Suprapubic skin (tissue), 4 donors: ENCODE results near the gene DPY19L3. TPM values are rescaled to one million over a fixed set of nuclear protein-coding genes. Genes with fewer than 3 reads are reported as not detected.

ENCODE experiments used
- DNase-seq, 2 donors: peaks; one replicate each; pipeline ENCODE4 v3.0.0-alpha.2; 2019; ENCODE audit warnings: low spot score in 2 of 2
- H3K27ac ChIP-seq: fragments of 200-600 bp; sonication (generic); one replicate; pipeline ENCODE4 v1.5.1; 2019
- H3K27me3 ChIP-seq: fragments of 200-600 bp; sonication (generic); one replicate; pipeline ENCODE4 v1.5.1; 2019
- H3K36me3 ChIP-seq: fragments of 200-600 bp; sonication (generic); one replicate; pipeline ENCODE4 v1.5.1; 2019
- H3K4me1 ChIP-seq: fragments of 200-600 bp; sonication (generic); one replicate; pipeline ENCODE4 v1.5.1; 2019
- H3K4me3 ChIP-seq: fragments of 200-600 bp; sonication (generic); one replicate; pipeline ENCODE4 v1.5.1; 2019; ENCODE audit warnings: mild to moderate bottlenecking
- H3K9me3 ChIP-seq: fragments of 200-600 bp; sonication (generic); one replicate; pipeline ENCODE4 v1.5.1; 2019
- EP300 ChIP-seq: sonication (generic); formaldehyde crosslinking; IDR thresholded peaks from one replicate; pipeline ENCODE4 v1.6.1; 2017; ENCODE audit warnings: antibody characterized with exemption
- POLR2A ChIP-seq, 2 donors: fragments of 450-650 bp; IDR thresholded peaks; one replicate each; pipeline ENCODE4 v1.6.1; 2017; ENCODE audit warnings: antibody characterized with exemption in 2 of 2, mild to moderate bottlenecking in 2 of 2, moderate library complexity in 2 of 2
- POLR2AphosphoS5 ChIP-seq, 3 donors: sonication (generic); formaldehyde crosslinking; IDR thresholded peaks; one replicate each; pipeline ENCODE4 v1.6.1; 2017; ENCODE audit warnings: antibody characterized with exemption in 3 of 3
- WGBS: methylation state at CpG from one replicate; pipeline ENCODE4 v1.1.5; 2018; 5-methylcytosine and 5-hydroxymethylcytosine counted together
- total RNA-seq, 4 donors: library from RNA; depleted of rRNA; stranded (reverse); fragments of >200 nt; gene quantifications; one replicate each; pipeline ENCODE4 v1.1.0, GENCODE V29; 2016
- TF ChIP-seq, protein P1 (sequence below), 2 donors: fragments of 200-600 bp in 1 of 2; fragments of 450-650 bp in 1 of 2; sonication (generic) in 1 of 2; IDR thresholded peaks; one replicate each; pipeline ENCODE4 v1.5.1; 2016 to 2019; ENCODE audit warnings: antibody characterized with exemption in 2 of 2, mild to moderate bottlenecking in 1 of 2, moderate library complexity in 1 of 2

DPY19L3 gene
- total RNA-seq, 4 donors from 2014 or later: 10.1 to 32.0 (median 15.2) TPM

- H3K27ac ChIP-seq: no peak overlapping the region
- no peaks in the 10 kb centered on the region for H3K36me3 ChIP-seq
- DNase-seq: no peak
- H3K27me3 ChIP-seq: no peaks in the 10 kb centered on the region
- TF ChIP-seq, protein P1, sequence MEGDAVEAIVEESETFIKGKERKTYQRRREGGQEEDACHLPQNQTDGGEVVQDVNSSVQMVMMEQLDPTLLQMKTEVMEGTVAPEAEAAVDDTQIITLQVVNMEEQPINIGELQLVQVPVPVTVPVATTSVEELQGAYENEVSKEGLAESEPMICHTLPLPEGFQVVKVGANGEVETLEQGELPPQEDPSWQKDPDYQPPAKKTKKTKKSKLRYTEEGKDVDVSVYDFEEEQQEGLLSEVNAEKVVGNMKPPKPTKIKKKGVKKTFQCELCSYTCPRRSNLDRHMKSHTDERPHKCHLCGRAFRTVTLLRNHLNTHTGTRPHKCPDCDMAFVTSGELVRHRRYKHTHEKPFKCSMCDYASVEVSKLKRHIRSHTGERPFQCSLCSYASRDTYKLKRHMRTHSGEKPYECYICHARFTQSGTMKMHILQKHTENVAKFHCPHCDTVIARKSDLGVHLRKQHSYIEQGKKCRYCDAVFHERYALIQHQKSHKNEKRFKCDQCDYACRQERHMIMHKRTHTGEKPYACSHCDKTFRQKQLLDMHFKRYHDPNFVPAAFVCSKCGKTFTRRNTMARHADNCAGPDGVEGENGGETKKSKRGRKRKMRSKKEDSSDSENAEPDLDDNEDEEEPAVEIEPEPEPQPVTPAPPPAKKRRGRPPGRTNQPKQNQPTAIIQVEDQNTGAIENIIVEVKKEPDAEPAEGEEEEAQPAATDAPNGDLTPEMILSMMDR (IDR thresholded peaks at IDR 0.05): no peak
- TF ChIP-seq POLR2AphosphoS5 (IDR thresholded peaks at IDR 0.05) (no peak), EP300 (no peak), POLR2A (IDR thresholded peaks at IDR 0.05) (no peak)
- H3K4me3 ChIP-seq: no peak overlapping the region
- H3K9me3 ChIP-seq: peaks cover 4% of the 10 kb centered on the region
- no peaks in the 10 kb centered on the region for H3K4me1 ChIP-seq
- 95% methylated on average over 4 of the region's 4 CpGs for WGBS
Measured at GRCh38 chr19:32526895-32527294, 121.3 kb downstream of the DPY19L3 start.

DNA sequence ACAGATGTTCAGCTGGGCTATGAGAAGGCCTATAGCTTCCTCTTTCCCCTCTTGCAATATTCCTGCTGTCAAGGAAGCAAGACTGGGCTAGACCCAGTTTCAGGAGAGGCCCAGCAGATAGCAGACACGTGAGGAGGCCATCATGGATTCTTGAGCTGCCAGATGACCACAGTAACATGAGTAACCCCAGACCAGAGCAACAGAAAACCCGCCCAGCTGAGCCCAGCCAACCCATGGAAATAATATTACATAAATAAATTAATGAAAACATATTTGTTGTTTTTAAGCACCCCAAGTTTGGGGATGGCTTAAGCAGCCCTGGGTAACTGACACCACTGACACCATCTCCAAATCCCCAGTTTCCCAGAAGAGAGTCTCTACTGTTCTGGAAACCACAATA lies 125.2 kb downstream of the DPY19L3 start:
- Histone ChIP-seq H3K9me3 (peaks cover 4% of the 10 kb centered on the region), H3K36me3 (no peaks in the 10 kb centered on the region), H3K4me3 (no peak overlapping the region), H3K27me3 (no peaks in the 10 kb centered on the region), H3K27ac (no peak overlapping the region), H3K4me1 (no peaks in the 10 kb centered on the region)
- TF ChIP-seq POLR2A (IDR thresholded peaks at IDR 0.05) (no peak), EP300 (no peak), POLR2AphosphoS5 (IDR thresholded peaks at IDR 0.05) (no peak)
- TF ChIP-seq, protein P1 (IDR thresholded peaks at IDR 0.05): no peak
- 64% methylated on average over 2 of the region's 2 CpGs for WGBS
- DNase-seq: no peak

DNA sequence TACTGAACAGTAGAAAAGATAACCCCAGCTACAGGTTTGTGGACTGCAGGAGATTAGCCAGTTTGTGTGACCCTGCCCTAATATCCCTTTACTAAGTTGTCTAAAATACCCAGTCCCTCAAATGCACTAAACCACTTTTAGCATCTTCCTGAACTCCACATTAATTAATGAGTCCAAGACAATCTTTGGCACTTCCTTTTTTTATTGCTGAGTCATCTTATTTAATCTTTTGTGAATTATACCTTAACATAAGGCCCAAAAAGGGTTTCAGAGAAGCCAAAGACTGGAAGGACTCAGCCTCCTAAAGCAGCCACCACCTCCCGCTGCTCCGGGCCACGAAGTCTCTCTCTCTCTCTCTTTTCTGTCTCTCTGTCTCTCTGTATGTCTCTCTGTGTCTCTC lies 126.7 kb downstream of the DPY19L3 start:
- 89% methylated on average over 3 of the region's 3 CpGs for WGBS
- DNase-seq: no peak
- Histone ChIP-seq H3K27me3 (no peaks in the 10 kb centered on the region), H3K27ac (no peak overlapping the region), H3K36me3 (no peaks in the 10 kb centered on the region), H3K4me1 (no peaks in the 10 kb centered on the region), H3K4me3 (no peak overlapping the region), H3K9me3 (peaks cover 4% of the 10 kb centered on the region)
- no peak for TF ChIP-seq POLR2A (IDR thresholded peaks at IDR 0.05)
- no peak for TF ChIP-seq EP300
- TF ChIP-seq POLR2AphosphoS5 (IDR thresholded peaks at IDR 0.05): no peak
- TF ChIP-seq, protein P1 (IDR thresholded peaks at IDR 0.05): no peak

Other genes starting within 250 kb of the DPY19L3 start
- gene ZNF507, start 60.2 kb upstream of the DPY19L3 start, total RNA-seq: 10 to 100 TPM; 11.2 to 34.0 (median 18.1) TPM
- 10 to 100 TPM; 60.1 to 93.0 (median 68.3) TPM for gene PDCD5, start 175.4 kb downstream of the DPY19L3 start, total RNA-seq